GM21390 (cell line): ENCODE results near the gene PCP4L1.
A peak's percentile ranks its signal among the peaks of the same experiment; 100 is the strongest.
"Not testable (repeated sequence)": the region's sequence is repeated elsewhere in the genome, so short reads cannot be mapped to it uniquely, and the experiment has no call there.

Source experiments
- ATAC-seq: cut with Tn5 transposase; IDR thresholded peaks from one replicate; pipeline ENCODE4 v1.9.1; 2021; ENCODE audit not compliant: unreplicated experiment

The PCP4L1 gene

DNA sequence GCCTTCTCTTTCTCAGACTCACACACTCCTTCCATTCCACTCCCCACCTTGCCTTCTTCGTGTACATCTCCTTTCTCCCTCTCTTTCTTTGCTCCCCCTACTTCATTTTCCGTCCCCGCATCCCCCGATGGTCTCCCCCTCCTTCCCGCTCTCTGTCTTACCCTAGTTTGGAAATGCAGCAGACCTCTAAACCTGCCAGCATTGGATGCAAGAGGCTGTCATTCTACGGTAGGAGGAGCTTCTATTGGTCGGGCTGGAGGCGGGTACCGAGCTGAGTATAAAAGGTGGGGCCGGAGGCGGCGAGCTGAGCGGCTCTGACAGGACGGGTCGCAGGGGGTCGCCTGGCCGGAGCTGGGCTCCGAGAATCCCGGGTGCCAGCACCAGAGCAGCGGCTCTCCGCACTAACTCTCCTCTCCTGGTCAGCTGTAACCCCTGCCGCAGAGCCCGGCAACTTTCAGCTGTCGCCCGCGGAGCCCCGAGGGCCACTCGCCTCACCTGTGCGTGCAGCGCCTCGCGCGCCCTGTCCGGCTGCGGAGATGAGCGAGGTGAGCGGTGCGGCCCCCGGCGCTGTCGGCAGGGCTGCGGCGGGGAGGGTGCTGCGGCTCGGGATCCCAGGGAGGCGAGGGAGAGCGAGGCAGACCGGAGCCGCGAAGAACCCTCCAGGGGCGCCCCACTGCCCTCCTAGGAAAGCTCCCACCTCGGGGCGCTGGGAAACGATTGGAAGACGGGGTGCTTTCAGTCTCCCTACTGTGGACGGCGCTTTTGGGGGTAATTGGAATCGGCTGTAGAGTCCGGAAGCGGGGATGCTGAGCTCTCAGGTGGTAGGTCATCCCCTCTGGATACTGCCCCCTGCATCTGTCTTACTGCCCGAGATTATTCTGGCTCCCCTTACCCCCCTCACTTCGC is at the start of gene PCP4L1:
Gene PCP4L1, plus strand, starts transcription at position 307 of the 906 bp plus-strand sequence. Its CDS starts 230 bp downstream, at position 537.
- no peak for ATAC-seq

DNA sequence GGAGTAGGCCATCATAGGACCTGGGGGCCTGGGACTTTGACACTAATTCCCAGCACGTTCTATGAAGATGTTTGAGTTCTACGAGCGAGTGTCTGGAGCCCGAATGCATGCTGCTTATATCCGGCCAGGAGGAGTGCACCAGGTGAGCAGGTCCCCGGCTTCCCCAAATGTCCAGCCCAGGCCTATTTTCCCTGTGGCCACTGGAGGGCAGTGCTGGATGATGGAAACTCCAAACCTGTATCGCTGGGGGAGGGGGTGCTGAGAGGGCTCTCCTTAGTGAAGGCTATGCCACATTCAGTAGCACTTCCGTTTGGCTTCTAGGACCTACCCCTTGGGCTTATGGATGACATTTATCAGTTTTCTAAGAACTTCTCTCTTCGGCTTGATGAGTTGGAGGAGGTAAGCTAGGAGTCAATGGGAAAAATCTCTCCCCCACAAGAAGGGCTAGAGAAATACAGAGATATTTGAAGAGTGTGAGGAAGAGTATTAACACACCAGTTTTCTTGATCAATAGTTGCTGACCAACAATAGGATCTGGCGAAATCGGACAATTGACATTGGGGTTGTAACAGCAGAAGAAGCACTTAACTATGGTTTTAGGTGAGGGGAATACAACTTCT is 48.6 kb upstream of the PCP4L1 start:
- no peak for ATAC-seq

- ATAC-seq = no peak
Measured at GRCh38 chr1:161214369-161214768, 44.2 kb upstream of the PCP4L1 start.

- no peak for ATAC-seq
Measured at GRCh38 chr1:161215076-161215475, 43.5 kb upstream of the PCP4L1 start, which contains the start of gene FCER1G. TSS of gene FCER1G (plus strand) at chr1:161215295. CDS start at chr1:161215322, 27 bp downstream.

GRCh38 chr1:161216945-161217712 is 41.4 kb upstream of the PCP4L1 start:
- ATAC-seq = peak; percentile 81

DNA sequence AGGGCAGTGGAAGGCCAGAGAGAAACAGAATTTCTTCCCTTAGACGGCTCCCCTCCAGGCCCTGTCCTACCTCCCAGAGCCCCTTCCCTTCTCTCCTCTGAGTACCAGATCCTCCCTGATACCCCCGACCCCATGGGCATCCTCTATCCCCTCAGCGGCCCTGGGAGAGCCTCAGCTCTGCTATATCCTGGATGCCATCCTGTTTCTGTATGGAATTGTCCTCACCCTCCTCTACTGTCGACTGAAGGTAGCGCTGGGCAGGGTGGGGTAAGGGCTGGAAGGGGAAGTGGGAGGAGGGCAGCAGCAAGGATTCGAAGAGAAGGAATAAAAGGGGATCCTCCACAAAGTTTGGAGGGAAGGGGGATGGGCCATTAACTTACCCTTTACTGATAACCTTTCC is 40.7 kb upstream of the PCP4L1 start:
- no peak for ATAC-seq

DNA sequence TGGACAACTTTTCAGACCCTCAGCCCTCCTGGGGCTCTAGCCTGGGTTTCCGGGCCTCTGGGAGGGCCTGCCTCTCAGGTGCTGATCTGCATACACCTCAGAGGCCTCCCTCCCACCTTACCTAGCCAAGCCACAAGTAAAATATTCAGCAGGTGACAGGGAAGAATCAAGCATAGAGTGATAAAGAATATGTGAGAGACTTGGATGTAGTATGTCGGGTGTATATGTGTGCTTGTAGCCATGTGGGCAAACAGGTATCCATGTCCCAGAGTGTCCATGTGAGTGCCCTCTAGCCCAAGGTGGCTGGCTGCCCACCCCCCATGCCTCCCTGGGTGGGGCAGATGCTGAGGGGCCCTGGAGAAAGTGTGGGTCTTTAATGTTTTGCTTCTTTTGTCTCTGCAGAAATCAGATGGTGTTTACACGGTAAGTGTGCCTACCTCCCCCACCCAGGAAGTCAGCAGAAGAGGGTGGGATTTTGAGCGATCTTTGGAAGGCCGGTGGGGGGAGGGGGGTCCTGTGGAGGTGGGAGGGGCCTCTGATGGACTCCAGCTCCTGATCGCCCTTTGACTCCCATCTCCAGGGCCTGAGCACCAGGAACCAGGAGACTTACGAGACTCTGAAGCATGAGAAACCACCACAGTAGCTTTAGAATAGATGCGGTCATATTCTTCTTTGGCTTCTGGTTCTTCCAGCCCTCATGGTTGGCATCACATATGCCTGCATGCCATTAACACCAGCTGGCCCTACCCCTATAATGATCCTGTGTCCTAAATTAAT is 40.1 kb upstream of the PCP4L1 start:
- ATAC-seq = no peak

- ATAC-seq = no peak
Measured at GRCh38 chr1:161219078-161219892, 39.3 kb upstream of the PCP4L1 start.

DNA sequence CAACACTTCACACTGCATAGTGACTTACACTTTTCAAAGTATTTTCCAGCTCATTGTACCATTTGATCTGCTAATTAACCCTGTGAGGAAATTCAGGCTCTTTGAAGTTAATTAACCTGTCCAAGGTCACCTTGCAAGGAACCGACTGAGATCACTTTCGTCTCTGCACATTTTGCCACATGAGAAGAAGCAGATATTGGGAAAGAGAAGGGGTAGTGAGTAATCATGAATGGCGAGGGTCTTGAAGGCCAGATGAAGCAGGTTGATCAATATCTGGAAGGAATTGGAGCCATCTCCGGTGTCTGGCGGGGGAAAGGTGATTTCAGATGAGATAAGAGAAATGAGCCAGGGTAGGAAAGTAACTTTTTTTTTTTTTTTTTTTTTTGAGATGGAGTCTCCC is 38.5 kb upstream of the PCP4L1 start:
- no peak for ATAC-seq

DNA sequence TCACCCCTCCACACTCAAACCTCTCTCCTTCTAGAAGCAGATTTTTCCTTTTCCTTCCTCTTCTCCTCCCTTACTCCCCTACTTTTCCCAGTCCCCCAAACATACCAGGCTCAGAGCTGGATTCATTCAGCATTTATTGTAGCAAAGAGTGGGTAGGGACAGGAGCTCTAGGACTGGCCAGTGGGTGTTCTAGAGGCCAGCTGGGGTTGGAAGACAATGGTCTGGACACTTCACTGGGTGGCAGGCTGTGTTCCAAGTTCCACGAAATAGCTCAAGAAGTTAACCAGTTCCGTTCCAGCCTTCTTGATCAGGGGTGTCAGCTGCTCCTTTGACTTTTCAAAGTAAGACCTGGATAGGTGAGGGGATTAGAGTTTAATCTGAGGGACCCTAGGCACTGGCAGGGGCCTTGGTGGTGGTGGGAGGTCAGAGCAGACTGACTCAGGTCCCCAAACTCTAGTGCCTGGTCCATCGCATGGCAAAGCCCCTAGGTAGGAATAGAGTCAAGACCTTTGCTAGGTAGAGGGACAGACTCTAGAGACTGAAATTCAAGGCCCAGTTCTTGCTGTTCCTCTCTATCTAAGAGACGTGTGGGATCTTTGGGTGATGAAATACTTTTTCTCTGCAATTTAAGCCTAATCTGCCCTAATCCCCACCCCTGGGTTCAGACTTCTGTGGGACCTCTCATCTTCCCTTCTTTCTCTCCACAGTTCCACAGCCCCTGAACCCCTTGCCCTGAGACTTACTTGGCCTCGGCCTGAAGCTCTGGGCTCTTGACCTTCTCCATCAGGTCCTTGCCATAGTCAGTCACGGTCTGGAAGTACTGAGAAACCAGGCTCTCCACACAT is 36.1 kb upstream of the PCP4L1 start:
- ATAC-seq = no peak

DNA sequence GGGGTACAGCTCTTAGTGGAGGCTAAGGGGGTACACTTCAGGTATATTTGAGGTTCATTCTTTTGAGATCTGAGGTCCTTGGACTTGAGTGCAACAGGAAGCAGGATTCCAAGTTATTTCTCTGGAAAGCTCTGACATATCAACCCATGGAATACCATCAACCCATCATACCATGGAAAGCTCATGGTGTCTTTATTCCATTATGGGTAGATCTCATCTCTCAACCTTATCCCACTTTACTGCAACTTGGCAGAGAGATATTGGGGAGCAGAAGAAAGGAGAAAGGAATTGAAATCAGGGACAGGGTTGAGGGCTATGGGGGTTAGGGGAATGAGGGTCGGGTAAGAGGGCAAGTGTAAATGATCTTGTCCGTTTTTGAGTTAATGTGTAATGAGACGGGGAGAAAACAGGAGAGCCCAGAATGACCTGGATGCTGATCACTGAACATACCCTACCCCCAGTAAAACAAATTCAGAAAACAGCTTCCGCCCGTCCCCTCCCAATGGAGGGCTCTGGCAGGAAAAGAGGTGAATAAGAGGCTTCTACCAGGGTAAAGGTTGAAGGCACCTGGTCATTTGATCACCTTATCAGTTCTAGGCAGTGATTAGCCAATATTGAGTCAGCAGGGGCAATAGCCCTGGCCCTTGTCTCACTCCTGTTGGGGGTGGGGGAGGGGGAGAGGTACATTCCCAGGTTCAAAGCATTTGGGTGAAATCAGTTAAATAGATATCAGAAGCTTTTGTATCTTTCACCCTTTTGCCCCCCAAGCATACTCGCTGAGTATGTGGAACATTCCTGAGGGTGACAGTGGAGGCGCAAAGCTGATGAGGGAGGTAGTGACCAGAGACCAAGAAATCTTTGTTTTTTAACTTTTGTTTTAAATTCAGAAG is 34.5 kb upstream of the PCP4L1 start:
- no peak for ATAC-seq

GRCh38 chr1:161224695-161225087 is 33.9 kb upstream of the PCP4L1 start:
- not testable (repeated sequence) for ATAC-seq

DNA sequence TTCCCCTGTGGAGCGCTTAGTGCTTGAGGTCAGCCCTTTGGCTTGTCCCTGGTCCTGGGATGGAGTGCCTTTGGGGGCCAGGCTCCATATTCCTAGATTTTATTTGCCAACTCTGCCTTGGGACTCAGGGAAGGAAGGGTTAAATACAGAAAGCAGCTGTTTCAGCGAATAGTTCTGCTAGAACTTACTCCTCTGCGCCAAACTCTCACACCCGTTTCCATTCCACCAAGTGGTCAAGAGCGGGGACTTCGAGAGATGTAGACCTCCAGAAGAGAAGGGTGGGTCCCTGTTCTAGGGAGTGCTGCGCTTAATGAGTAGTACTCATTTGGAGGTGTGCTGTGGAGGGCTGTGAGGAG is 33.4 kb upstream of the PCP4L1 start:
- ATAC-seq = no peak

DNA sequence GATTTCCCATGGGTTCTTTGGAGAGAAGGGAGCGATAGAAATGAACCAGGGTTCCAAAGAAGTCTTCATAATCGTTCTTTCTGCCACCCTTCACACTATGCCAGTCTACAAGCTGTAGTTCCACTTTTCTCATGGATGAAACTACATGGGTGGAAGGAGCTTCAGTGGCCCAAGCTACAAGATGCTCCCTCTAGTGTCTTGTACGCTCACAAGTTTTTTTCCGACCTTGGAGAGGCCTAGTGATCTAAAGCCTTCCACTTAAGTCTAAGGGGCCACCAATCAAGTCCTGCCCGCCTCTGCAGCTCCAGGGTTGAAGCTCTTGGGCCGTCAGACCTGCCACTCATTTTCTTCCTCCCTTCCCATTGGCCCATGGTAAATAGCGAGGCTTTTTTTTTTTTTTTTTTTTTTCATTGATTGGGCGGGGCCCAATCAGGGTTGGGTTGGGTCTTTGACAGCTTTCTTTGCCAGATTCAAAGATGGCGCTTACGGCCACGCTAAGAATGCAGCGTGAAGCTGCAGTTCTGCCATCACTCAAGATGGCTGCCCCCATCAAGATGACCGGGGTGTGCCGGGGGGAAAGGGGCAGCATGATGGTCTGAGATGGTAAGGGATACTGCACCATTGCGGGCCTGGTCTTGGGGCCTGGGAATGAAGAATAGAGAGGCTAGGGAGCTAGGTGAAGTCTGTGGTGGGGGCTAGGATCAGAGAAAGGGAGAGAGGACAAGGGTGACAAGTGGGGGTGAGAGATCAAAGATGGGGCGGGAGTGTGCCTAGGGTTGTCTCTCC is 32.8 kb upstream of the PCP4L1 start, which contains the start of gene TOMM40L:
Gene TOMM40L, plus strand, starts transcription at position 527 of the 786 bp plus-strand sequence. CDS start 430 bp downstream, outside the sequence.
- ATAC-seq = peak; percentile 92

- no peak for ATAC-seq
Measured at GRCh38 chr1:161226320-161226711, 32.2 kb upstream of the PCP4L1 start.

GRCh38 chr1:161226759-161227158 is 31.8 kb upstream of the PCP4L1 start:
- no peak for ATAC-seq
